Measurements from ENCODE around the gene STK16. TPM values are rescaled to one million over a fixed set of nuclear protein-coding genes. Genes with fewer than 3 reads are reported as not detected.
A peak's percentile ranks its signal among the peaks of the same experiment; 100 is the strongest.

STK16 gene
- total and polyA plus RNA-seq, 2 of the 13 experiments (the other 11 are each of a cell fraction or from before 2014, with no cell fraction given) = 28.0 to 50.9 TPM

GRCh38 chr2:219279151-219279915 is 34.1 kb downstream of the STK16 start, which contains the start of gene DNAJB2 (continued):
- TF ChIP-seq GATA4 (IDR thresholded peaks at IDR 0.05; ENCODE audit: borderline replicate concordance, low read depth) = no peak
- peak; percentile 87; the same call in 1 of the 2 replicates for TF ChIP-seq MTERF4 (CRISPR knock-in tag; IDR thresholded peaks at IDR 0.05)
- TF ChIP-seq TBL1XR1 (IDR thresholded peaks at IDR 0.05; ENCODE audit: borderline replicate concordance, low read length, partially characterized antibody) = peak; percentile 31
- TF ChIP-seq EEA1 (CRISPR knock-in tag; IDR thresholded peaks at IDR 0.05; ENCODE audit: borderline replicate concordance) = peak; percentile 85
- no peak for TF ChIP-seq MAFF (IDR thresholded peaks at IDR 0.05; ENCODE audit: low read depth, low read length)
- TF ChIP-seq NFIC (IDR thresholded peaks at IDR 0.05; ENCODE audit: low read length) = no peak
- peak; percentile 91 for TF ChIP-seq ATF7-NPFF (CRISPR knock-in tag; IDR thresholded peaks at IDR 0.05; ENCODE audit: low read depth)
- peak; percentile 78; the same call in 1 of the 2 replicates for TF ChIP-seq ZNF331 (CRISPR knock-in tag; IDR thresholded peaks at IDR 0.05)
- TF ChIP-seq ZNF317 (CRISPR knock-in tag; IDR thresholded peaks at IDR 0.05) = 0 out of 2 replicates have a peak, but pooled peaks have one; percentile 25
- peak; percentile 93; the same call in 1 of the 2 replicates for TF ChIP-seq SIN3A (IDR thresholded peaks at IDR 0.05; ENCODE audit: borderline replicate concordance, low read depth, low read length)
- no peak; the same call in 1 of the 2 replicates for TF ChIP-seq TGIF2 (CRISPR knock-in tag; IDR thresholded peaks at IDR 0.05)
- TF ChIP-seq SP1 (IDR thresholded peaks at IDR 0.05) = no peak
- TF ChIP-seq SP1 (CRISPR knock-in tag; IDR thresholded peaks at IDR 0.05) = peak; percentile 87
- peak; percentile 93 for TF ChIP-seq CCDC6 (CRISPR knock-in tag; IDR thresholded peaks at IDR 0.05)
- TF ChIP-seq SNAPC4 (CRISPR knock-in tag; IDR thresholded peaks at IDR 0.05) = 0 out of 2 replicates have a peak, but pooled peaks have one; percentile 52
- peak; percentile 75 for TF ChIP-seq HDAC2 (CRISPR knock-in tag; IDR thresholded peaks at IDR 0.05)
- TF ChIP-seq ZNF574 (CRISPR knock-in tag; IDR thresholded peaks at IDR 0.05) = peak; percentile 91; the same call in 1 of the 2 replicates
- no peak for TF ChIP-seq NFE2L2 (IDR thresholded peaks at IDR 0.05; ENCODE audit: low read length)
- no peak for TF ChIP-seq RBAK (CRISPR knock-in tag; IDR thresholded peaks at IDR 0.05)
- TF ChIP-seq KLF15 (CRISPR knock-in tag; IDR thresholded peaks at IDR 0.05; ENCODE audit: borderline replicate concordance) = no peak
- 0 out of 2 replicates have a peak, but pooled peaks have one; percentile 7 for TF ChIP-seq TCF7 (IDR thresholded peaks at IDR 0.05; ENCODE audit: low read depth)
- no peak for TF ChIP-seq SMARCE1 (IDR thresholded peaks at IDR 0.05; ENCODE audit: borderline replicate concordance)
- TF ChIP-seq MBD4 (IDR thresholded peaks at IDR 0.05; ENCODE audit: borderline replicate concordance, low read length) = no peak
